DND-41 (cell line): Measurements from ENCODE around the gene NHERF2.

Source experiments
- EZH2 ChIP-seq: IDR thresholded peaks from 3 replicates; pipeline ENCODE4 v1.6.1; 2012; ENCODE audit warnings: borderline replicate concordance, low read depth, mild to moderate bottlenecking, moderate library complexity, low read length, inconsistent platforms; ENCODE audit not compliant: severe bottlenecking
- TF ChIP-seq, protein P1 (sequence below): IDR thresholded peaks from 2 replicates; pipeline ENCODE4 v1.5.1; 2012; ENCODE audit warnings: borderline replicate concordance, low read length, moderate library complexity, mild to moderate bottlenecking; ENCODE audit not compliant: poor library complexity, severe bottlenecking; ENCODE audit errors: extremely low read depth

DNA sequence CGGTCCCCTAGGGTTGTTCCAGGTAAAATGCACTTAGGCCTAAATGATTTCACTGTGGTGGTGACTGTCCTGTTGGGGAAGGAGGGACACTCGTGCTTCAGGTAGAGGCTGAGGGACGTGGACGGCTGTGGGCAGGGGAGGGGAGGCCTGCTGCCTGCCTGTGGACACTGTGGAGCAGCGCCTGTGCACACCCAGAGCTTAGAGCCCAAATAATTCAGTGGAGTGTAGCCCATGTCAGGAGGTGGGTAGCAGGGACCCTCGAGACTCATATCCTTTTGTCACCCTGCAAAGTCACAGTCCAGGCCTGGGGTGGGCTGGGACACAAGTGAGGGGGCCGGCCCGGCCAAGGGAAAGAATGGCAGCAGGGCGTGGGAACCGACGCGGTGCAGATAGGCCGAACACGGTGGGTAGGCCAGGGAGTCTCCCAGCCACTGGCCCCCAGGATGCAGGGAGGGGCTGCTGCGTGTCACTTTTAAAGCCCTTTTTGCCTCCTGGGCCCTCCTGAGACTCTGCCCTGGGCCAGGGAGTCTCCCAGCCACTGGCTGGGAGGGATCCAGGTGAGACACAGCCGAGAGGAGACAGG is 733 bp upstream of the NHERF2 start:
- TF ChIP-seq, protein P1, sequence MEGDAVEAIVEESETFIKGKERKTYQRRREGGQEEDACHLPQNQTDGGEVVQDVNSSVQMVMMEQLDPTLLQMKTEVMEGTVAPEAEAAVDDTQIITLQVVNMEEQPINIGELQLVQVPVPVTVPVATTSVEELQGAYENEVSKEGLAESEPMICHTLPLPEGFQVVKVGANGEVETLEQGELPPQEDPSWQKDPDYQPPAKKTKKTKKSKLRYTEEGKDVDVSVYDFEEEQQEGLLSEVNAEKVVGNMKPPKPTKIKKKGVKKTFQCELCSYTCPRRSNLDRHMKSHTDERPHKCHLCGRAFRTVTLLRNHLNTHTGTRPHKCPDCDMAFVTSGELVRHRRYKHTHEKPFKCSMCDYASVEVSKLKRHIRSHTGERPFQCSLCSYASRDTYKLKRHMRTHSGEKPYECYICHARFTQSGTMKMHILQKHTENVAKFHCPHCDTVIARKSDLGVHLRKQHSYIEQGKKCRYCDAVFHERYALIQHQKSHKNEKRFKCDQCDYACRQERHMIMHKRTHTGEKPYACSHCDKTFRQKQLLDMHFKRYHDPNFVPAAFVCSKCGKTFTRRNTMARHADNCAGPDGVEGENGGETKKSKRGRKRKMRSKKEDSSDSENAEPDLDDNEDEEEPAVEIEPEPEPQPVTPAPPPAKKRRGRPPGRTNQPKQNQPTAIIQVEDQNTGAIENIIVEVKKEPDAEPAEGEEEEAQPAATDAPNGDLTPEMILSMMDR = no peak
- peak; percentile 65 for TF ChIP-seq EZH2
